Rectal smooth muscle tissue (tissue), 1 donor: ENCODE measurements around the gene CLCN6.

Experiments used
- H3K27ac ChIP-seq: one replicate; pipeline ENCODE4 v1.7.0; 2013; ENCODE audit warnings: low read depth, low read length, inconsistent platforms
- H3K27me3 ChIP-seq: one replicate; pipeline ENCODE4 v1.7.0; 2013; ENCODE audit warnings: low read length; ENCODE audit not compliant: control insufficient read depth, insufficient read depth
- H3K36me3 ChIP-seq: one replicate; pipeline ENCODE4 v1.7.0; 2013; ENCODE audit warnings: low read length; ENCODE audit not compliant: control insufficient read depth, insufficient read depth
- H3K4me1 ChIP-seq: one replicate; pipeline ENCODE4 v1.7.0; 2013; ENCODE audit warnings: low read length; ENCODE audit not compliant: control insufficient read depth, insufficient read depth
- H3K4me3 ChIP-seq: one replicate; pipeline ENCODE4 v1.7.0; 2013; ENCODE audit warnings: low read length
- H3K9ac ChIP-seq: one replicate; pipeline ENCODE4 v1.7.0; 2013; ENCODE audit warnings: low read length

Gene CLCN6

GRCh38 chr1:11769274-11769673 lies 36.7 kb upstream of the CLCN6 start:
- no peak overlapping the region for H3K27ac ChIP-seq
- no peak overlapping the region for H3K9ac ChIP-seq
- H3K4me1 ChIP-seq, result no peaks in the 10 kb centered on the region
- no peaks in the 10 kb centered on the region for H3K36me3 ChIP-seq
- no peak overlapping the region for H3K4me3 ChIP-seq
- H3K27me3 ChIP-seq, result no peaks in the 10 kb centered on the region

DNA sequence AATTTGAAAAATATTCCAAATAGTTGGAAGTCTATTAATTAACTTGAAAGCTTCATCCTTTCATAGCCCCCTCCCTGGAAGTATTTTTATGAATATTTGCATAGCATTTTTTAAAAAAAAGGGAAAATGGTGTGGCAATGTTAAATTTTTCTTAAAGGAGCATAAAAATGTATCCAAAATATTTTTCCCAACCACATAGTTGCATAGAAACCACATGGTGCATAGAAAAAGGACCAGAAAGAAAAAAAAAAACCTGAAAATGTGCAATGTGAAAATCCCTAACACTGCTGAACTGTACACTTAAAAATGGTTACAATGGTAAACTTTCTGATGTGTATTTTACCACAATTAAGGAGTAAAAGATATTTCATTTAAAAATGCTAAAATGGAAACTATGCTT lies 36.0 kb upstream of the CLCN6 start:
- no peak overlapping the region for H3K27ac ChIP-seq
- no peaks in the 10 kb centered on the region for H3K27me3 ChIP-seq
- no peak overlapping the region for H3K9ac ChIP-seq
- H3K36me3 ChIP-seq, result no peaks in the 10 kb centered on the region
- H3K4me1 ChIP-seq, result no peaks in the 10 kb centered on the region
- H3K4me3 ChIP-seq, result no peak overlapping the region

GRCh38 chr1:11771481-11772043 lies 34.4 kb upstream of the CLCN6 start:
- Histone ChIP-seq H3K4me3 (no peak overlapping the region), H3K4me1 (no peaks in the 10 kb centered on the region), H3K9ac (no peak overlapping the region), H3K36me3 (no peaks in the 10 kb centered on the region), H3K27ac (no peak overlapping the region), H3K27me3 (no peaks in the 10 kb centered on the region)

DNA sequence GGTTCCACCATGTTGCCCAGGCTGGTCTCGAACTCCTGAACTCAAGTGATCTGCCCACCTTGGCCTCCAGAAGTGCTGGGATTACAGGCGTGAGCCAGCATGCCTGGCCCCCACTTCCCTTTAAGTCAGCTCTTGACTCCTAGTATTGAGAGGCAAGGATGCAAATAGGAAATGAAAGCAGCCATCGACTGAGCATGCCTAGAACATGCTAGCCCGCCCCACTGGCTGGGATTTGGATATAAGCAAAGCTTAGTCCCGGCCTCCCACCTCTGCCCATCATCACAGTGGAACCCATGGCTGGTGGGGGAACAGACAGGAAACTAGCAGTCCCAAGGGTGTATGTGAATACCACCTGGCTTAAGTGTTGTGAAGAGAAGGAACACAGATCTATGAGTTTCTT lies 33.5 kb upstream of the CLCN6 start:
- no peaks in the 10 kb centered on the region for H3K27me3 ChIP-seq
- H3K27ac ChIP-seq, result no peak overlapping the region
- no peaks in the 10 kb centered on the region for H3K36me3 ChIP-seq
- H3K4me1 ChIP-seq, result no peaks in the 10 kb centered on the region
- H3K4me3 ChIP-seq, result no peak overlapping the region
- no peak overlapping the region for H3K9ac ChIP-seq

- Histone ChIP-seq H3K4me3 (no peak overlapping the region), H3K4me1 (no peaks in the 10 kb centered on the region), H3K36me3 (no peaks in the 10 kb centered on the region), H3K27me3 (no peaks in the 10 kb centered on the region), H3K27ac (no peak overlapping the region), H3K9ac (no peak overlapping the region)
Measured at GRCh38 chr1:11774753-11775152, 31.2 kb upstream of the CLCN6 start.

GRCh38 chr1:11777658-11778322 lies 28.2 kb upstream of the CLCN6 start:
- H3K9ac ChIP-seq, result no peak overlapping the region
- H3K27ac ChIP-seq, result no peak overlapping the region
- no peaks in the 10 kb centered on the region for H3K36me3 ChIP-seq
- H3K4me1 ChIP-seq, result no peaks in the 10 kb centered on the region
- no peaks in the 10 kb centered on the region for H3K27me3 ChIP-seq
- H3K4me3 ChIP-seq, result no peak overlapping the region

GRCh38 chr1:11778336-11778735 lies 27.7 kb upstream of the CLCN6 start:
- Histone ChIP-seq H3K4me3 (no peak overlapping the region), H3K36me3 (no peaks in the 10 kb centered on the region), H3K4me1 (no peaks in the 10 kb centered on the region), H3K27ac (no peak overlapping the region), H3K27me3 (no peaks in the 10 kb centered on the region), H3K9ac (no peak overlapping the region)

- H3K9ac ChIP-seq, result no peak overlapping the region
- H3K36me3 ChIP-seq, result no peaks in the 10 kb centered on the region
- no peak overlapping the region for H3K4me3 ChIP-seq
- H3K4me1 ChIP-seq, result no peaks in the 10 kb centered on the region
- H3K27ac ChIP-seq, result no peak overlapping the region
- H3K27me3 ChIP-seq, result no peaks in the 10 kb centered on the region
Measured at GRCh38 chr1:11778844-11779623, 27.0 kb upstream of the CLCN6 start.

DNA sequence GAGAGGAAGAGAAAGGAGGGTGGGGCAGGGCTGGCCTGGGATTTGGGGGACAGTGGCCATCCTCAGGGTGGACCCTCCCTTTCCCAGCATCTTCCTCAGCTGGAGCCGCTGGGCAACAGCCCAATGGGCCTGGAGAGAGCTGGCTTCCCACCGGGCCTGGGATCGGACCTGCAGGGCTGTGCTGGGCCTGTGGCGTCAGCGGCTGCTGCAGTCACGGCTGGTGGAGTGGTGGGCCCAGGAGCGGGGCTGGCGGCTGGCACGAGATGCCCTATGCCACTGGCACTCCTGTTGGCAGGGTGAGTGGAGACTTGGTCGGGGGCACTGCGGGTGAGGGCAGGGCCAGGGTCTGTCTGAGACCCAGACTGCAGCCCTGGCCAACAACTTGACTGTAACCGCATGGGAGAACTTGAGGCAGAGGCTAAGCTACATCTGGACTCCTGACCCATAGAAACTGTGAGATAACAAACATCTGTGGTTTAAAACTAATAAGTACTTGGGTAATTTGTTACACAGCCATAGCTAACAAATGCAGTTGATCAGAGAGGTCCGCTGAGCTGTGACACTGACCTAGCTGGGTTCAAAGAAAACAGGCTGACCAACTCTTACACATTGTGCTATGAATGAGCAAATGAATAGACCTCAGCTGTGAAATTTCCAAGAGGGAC lies 26.1 kb upstream of the CLCN6 start:
- H3K9ac ChIP-seq, result no peak overlapping the region
- no peaks in the 10 kb centered on the region for H3K36me3 ChIP-seq
- no peaks in the 10 kb centered on the region for H3K27me3 ChIP-seq
- H3K4me3 ChIP-seq, result no peak overlapping the region
- H3K27ac ChIP-seq, result no peak overlapping the region
- H3K4me1 ChIP-seq, result no peaks in the 10 kb centered on the region

DNA sequence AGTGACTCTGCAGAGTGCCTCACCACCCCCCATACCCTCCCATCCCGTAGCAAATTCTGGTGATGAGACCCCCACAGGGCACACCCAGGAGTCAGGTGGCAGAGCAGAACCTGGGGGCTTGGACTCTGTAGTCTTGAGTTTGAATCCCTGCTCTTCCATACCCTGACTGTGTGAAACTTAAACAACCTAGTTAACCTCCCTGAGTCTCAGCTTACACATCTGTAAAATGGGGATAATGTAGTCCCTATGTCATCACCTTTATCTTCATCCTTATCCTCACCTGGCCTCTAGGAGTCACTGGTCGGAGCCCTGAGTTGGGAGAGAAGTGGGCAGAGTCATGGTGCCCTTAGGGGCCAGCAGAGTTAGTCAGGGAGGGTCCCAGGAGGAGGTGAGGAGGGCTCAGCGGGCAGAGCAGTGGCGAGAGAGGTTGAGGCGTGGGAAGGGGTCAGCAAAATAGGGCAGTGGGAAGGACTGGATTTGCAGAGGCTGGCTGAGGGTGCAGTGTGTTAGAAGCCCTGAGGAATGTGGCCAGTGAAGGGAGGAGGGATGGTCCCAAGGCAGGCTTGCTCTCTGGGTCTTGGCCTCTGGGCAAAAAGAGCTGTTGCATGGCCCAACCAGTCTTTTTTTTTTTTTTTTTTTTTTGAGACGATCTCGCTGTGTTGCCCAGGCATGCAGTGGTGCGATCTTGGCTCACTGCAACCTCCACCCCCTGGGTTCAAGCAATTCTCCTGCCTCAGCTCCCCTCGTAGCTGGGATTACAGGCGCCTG lies 25.4 kb upstream of the CLCN6 start:
- Histone ChIP-seq H3K4me1 (no peaks in the 10 kb centered on the region), H3K36me3 (no peaks in the 10 kb centered on the region), H3K27me3 (no peaks in the 10 kb centered on the region), H3K4me3 (no peak overlapping the region), H3K27ac (no peak overlapping the region), H3K9ac (no peak overlapping the region)

GRCh38 chr1:11781297-11781696 lies 24.7 kb upstream of the CLCN6 start:
- H3K4me1 ChIP-seq, result no peaks in the 10 kb centered on the region
- H3K27ac ChIP-seq, result no peak overlapping the region
- H3K27me3 ChIP-seq, result no peaks in the 10 kb centered on the region
- H3K36me3 ChIP-seq, result no peaks in the 10 kb centered on the region
- H3K4me3 ChIP-seq, result no peak overlapping the region
- no peak overlapping the region for H3K9ac ChIP-seq

GRCh38 chr1:11782127-11782708 lies 23.8 kb upstream of the CLCN6 start:
- Histone ChIP-seq H3K9ac (no peak overlapping the region), H3K27ac (no peak overlapping the region), H3K4me1 (peaks cover 4% of the 10 kb centered on the region), H3K27me3 (no peaks in the 10 kb centered on the region), H3K4me3 (no peak overlapping the region), H3K36me3 (no peaks in the 10 kb centered on the region)
